ENCODE measurements around the gene MT1B. TPM values are rescaled to one million over a fixed set of nuclear protein-coding genes. Genes with fewer than 3 reads are reported as not detected.

Gene MT1B
- total RNA-seq, 2 donors from 2014 or later: not detected

DNA sequence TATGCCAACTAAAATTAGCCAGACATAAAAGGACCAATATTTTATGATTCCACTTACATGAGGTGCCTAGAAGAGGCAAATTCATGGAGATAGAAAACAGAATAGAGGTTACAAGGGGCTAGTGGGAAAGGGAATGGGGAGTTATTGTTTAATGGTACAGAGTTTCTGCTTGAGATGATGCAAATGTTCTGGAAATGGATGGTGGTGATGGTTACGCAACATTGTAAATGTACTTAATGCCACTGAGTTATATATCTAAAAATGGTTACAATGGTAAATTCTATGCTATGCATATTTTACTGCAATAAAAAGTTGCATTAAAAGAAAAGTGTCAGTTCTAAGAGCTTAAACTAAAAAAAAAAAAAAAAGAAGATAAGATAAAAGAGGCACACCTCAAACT is 48.5 kb downstream of the MT1B start:
- ATAC-seq (ENCODE audit: insufficient number of reproducible peaks, low FRiP score, low read depth): no peak
- H3K9me3 ChIP-seq: peaks cover 5% of the 10 kb centered on the region
- no peaks in the 10 kb centered on the region for H3K4me1 ChIP-seq (ENCODE audit: control insufficient read depth in 1 of 2, low read depth in 2 of 2)
- no peak overlapping the region for H3K4me3 ChIP-seq
- no peak for DNase-seq (ENCODE audit: low spot score)
- TF ChIP-seq, protein P1, sequence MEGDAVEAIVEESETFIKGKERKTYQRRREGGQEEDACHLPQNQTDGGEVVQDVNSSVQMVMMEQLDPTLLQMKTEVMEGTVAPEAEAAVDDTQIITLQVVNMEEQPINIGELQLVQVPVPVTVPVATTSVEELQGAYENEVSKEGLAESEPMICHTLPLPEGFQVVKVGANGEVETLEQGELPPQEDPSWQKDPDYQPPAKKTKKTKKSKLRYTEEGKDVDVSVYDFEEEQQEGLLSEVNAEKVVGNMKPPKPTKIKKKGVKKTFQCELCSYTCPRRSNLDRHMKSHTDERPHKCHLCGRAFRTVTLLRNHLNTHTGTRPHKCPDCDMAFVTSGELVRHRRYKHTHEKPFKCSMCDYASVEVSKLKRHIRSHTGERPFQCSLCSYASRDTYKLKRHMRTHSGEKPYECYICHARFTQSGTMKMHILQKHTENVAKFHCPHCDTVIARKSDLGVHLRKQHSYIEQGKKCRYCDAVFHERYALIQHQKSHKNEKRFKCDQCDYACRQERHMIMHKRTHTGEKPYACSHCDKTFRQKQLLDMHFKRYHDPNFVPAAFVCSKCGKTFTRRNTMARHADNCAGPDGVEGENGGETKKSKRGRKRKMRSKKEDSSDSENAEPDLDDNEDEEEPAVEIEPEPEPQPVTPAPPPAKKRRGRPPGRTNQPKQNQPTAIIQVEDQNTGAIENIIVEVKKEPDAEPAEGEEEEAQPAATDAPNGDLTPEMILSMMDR (IDR thresholded peaks at IDR 0.05): no peak
- H3K36me3 ChIP-seq: no peaks in the 10 kb centered on the region
- no peaks in the 10 kb centered on the region for H3K27me3 ChIP-seq (replicated peaks; ENCODE audit: insufficient read depth)
- H3K27ac ChIP-seq: no peak overlapping the region

GRCh38 chr16:56700631-56701030 is 48.9 kb downstream of the MT1B start:
- TF ChIP-seq, protein P1 (IDR thresholded peaks at IDR 0.05): no peak
- Histone ChIP-seq H3K27me3 (replicated peaks; ENCODE audit: insufficient read depth) (no peaks in the 10 kb centered on the region), H3K27ac (no peak overlapping the region), H3K9me3 (peaks cover 5% of the 10 kb centered on the region), H3K4me1 (ENCODE audit: control insufficient read depth in 1 of 2, low read depth in 2 of 2) (no peaks in the 10 kb centered on the region), H3K4me3 (no peak overlapping the region), H3K36me3 (no peaks in the 10 kb centered on the region)
- DNase-seq (ENCODE audit: low spot score) (no peak), ATAC-seq (ENCODE audit: insufficient number of reproducible peaks, low FRiP score, low read depth) (no peak)

DNA sequence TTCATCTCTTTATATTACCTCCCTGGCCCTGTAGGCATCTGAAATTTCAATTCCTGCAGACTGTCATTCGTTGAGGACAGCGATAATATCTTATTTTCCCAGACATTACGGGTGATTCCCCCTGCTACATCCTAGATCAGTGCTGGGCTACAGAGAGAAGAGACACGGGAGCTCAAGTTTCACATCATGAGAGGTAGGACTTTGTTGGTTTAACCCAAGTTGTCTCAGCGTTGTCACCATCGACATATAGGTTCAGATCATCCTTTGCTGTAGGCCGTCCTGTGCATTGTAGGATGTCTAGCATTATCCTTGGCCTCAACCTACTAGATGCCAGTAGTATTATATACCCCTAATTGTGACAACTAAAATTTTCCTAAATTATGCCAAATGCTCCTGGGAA is 49.8 kb downstream of the MT1B start:
- H3K9me3 ChIP-seq: peaks cover 5% of the 10 kb centered on the region
- no peaks in the 10 kb centered on the region for H3K27me3 ChIP-seq (replicated peaks; ENCODE audit: insufficient read depth)
- no peak for ATAC-seq (ENCODE audit: insufficient number of reproducible peaks, low FRiP score, low read depth)
- no peaks in the 10 kb centered on the region for H3K36me3 ChIP-seq
- H3K27ac ChIP-seq: no peak overlapping the region
- no peak overlapping the region for H3K4me3 ChIP-seq
- no peak for DNase-seq (ENCODE audit: low spot score)
- H3K4me1 ChIP-seq (ENCODE audit: control insufficient read depth in 1 of 2, low read depth in 2 of 2): no peaks in the 10 kb centered on the region
- TF ChIP-seq, protein P1 (IDR thresholded peaks at IDR 0.05): no peak

Other genes starting within 250 kb of the MT1B start
- 100 to 1,000 TPM; 153 to 209 TPM for gene AMFR, start 226.3 kb upstream of the MT1B start, total RNA-seq
- gene NUDT21, start 200.6 kb upstream of the MT1B start, total RNA-seq: 10 to 100 TPM; 43.5 to 52.3 TPM
- gene OGFOD1, start 200.3 kb upstream of the MT1B start, total RNA-seq: 10 to 100 TPM; 43.3 to 71.7 TPM
- 10 to 100 TPM; 33.3 to 39.3 TPM for gene BBS2, start 131.9 kb upstream of the MT1B start, total RNA-seq
- gene MT4, start 86.8 kb upstream of the MT1B start, total RNA-seq: not detected
- gene MT3, start 62.4 kb upstream of the MT1B start, total RNA-seq: not detected
- 100 to 1,000 TPM; 107 to 185 TPM for gene MT2A, start 43.3 kb upstream of the MT1B start, total RNA-seq
- 100 to 1,000 TPM; 106 to 214 TPM for gene MT1E, start 26.1 kb upstream of the MT1B start, total RNA-seq
- 10 to 100 TPM; 23.2 to 53.6 TPM for gene MT1M, start 19.2 kb upstream of the MT1B start, total RNA-seq
- gene MT1A, start 13.2 kb upstream of the MT1B start, total RNA-seq: 100 to 1,000 TPM in 1 of 2 donors, 1 to 10 TPM in 1; 6.5 to 168 TPM
- gene MT1F, start 6.1 kb downstream of the MT1B start, total RNA-seq: 1 to 10 TPM; 3.1 to 3.9 TPM
- gene MT1G, start 16.2 kb downstream of the MT1B start, total RNA-seq: 10 to 100 TPM in 1 of 2 donors, not detected in 1; 34.7 TPM
- gene MT1H, start 17.9 kb downstream of the MT1B start, total RNA-seq: not detected
- 100 to 1,000 TPM; 308 to 320 TPM for gene MT1X, start 30.6 kb downstream of the MT1B start, total RNA-seq
- gene NUP93, start 78.2 kb downstream of the MT1B start, total RNA-seq: 10 to 100 TPM; 25.7 to 38.7 TPM
- not detected for gene SLC12A3, start 213.3 kb downstream of the MT1B start, total RNA-seq

Data from thoracic aorta (tissue), 2 donors.